HG02759 (cell line): ENCODE results near the gene PEX16.
"Not testable (repeated sequence)": the region's sequence is repeated elsewhere in the genome, so short reads cannot be mapped to it uniquely, and the experiment has no call there.

Source experiments
- ATAC-seq: cut with Tn5 transposase; IDR thresholded peaks from one replicate; pipeline ENCODE4 v1.9.1; 2021; ENCODE audit warnings: mild to moderate bottlenecking, moderate library complexity; ENCODE audit not compliant: unreplicated experiment

Gene PEX16

DNA sequence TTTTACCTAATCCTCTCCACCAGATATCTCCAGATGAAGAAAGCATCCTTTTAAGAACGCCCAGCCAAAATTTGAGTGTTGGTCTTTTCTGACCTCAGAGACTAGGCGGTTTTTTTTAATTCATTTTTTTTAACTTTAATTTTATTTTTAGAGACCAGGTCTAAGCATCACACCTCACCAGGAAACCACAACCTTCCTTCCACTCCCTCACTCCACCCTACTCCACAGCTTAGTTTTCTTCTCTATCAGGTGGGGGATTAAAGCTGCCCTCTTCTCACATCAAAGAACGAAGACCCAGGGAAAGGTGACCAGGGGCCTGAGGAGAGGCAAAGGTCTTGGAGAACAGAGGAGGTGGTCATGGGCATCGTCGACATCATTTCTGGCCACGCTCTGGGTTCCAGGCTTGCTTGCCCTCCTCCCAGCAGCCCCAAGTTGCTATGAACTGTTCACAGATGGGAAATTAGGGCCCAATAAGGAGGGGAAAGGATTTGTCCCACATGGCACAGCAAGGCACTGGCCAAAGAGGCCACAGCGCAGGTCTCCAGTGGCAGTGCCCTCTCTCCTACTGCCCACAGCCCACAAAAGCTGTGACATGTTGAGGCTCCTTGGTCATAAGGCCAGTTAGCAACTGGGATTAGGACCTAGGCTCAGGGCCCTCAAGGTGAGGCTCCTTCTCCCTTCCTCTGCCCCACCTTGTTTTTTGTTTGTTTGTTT, 1.4 kb upstream of the PEX16 start:
- no peak for ATAC-seq

DNA sequence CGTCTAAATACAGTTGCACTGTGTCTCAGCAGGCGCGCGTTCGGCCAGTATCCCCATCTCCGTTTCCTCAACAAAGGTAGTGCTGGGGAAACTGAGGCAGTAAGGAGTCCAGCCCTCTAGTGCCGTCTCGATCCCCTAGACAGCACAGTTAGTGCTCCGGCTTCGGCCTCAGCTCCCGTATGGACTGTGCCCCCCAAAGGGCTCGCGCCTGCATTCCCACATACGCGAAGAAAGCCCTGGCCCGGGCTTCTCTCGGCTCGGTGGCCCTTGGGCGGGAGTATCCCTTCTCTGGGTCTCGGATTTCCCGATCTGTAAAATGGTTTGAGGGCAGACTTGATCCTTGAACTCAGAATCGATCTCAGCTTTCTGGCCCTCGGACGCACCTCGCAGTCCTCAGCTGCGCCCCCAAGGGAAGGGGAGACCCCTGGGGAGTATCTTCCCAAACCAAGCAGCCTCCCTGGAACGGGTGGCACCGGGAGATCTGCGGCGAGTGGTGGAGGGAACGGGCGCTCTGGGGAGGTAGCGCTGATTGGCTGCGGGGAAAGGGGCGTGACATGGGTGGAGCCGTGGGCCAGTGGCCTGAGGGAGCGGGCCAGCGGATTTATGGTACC, 759 bp upstream of the PEX16 start:
- peak; percentile 37 for ATAC-seq

DNA sequence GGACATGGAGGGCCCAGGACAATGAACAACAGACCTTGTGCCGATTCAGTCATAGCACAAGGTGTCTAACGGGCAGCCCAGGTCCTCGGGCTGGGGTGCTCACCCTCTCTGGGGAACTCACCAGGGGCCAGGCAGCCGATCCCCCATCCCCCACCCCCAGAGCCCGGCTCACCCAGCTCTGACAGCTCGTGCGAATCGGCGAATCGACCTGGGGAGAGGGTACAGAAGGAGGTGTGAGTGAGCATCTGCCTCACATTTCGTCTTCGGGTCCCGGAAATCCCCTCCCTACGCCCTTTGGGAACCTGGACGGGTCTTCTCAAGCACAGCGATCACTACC, 423 bp downstream of the PEX16 start:
- peak; percentile 1 for ATAC-seq

DNA sequence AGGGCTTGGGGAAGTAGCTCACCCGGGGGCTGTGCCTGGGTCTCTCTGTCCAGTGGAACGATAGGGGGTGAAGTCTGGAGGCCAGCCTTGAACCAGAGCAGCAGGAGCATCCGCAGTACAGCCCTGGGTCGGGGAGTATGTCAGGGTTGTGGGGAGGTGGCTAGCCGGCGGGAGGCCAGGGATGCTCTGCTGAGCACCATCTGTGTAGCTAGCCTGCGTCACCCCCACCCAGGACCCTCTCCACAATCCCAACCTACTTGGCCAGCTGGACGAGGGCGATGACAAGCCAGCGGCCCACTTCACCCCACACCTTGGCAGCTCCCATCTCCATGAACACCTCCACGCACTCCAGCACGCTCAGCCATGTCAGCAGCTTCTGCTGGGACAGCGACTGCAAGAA, 2.2 kb downstream of the PEX16 start:
- no peak for ATAC-seq

DNA sequence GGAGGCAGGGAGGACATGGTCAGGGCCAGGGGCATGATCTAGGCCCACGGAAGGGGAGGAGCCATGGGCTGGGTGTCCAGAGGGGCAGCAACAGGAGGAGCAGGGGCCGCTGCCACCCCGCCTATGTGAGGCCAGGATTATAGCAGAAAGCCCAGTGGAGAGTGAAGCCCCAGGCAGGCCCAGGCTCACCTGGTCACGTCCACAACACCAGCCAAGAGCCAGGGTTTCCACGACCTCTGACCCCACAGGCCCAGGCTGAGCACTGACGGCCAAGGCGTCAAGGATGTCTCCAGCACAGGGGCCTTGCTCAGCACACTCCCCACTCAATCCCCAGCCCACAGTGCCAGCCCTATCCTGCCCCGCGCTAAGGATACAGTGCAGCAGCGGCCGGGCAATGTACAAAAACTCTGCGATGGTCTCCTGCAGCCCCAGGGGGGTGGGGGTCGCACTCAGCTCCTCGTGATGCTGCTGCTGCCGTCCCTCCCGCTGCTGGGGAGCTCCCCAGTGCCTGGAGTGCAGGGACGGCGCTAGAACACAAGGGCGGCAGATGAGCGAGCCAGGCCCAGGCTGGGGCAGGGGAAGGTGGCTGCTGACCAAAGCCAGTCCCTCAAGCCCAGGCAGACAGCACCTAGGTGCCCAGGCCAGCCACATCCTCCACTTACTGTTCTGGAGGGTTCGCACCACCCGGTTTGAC, 3.6 kb downstream of the PEX16 start:
- no peak for ATAC-seq

DNA sequence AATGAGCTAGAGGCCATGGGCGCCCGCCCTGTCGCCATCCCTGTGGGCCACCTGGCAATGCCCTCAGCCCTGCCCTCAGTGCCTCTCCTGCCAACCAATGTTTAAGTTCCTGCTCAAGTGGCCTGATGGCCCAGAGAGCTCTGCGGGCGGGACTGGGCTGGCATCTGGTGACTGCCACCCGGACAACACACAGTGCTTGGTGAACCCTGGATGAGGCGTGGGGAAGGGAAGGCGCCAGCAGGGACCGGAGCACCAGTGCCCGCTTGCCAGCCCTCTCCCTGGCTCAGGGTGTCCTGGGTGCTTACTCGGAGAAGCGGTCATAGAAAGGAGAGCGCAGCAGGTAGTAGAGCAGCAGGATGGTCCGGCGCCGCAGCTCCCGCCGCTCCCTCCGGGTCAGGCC, 4.2 kb downstream of the PEX16 start:
- no peak for ATAC-seq

DNA sequence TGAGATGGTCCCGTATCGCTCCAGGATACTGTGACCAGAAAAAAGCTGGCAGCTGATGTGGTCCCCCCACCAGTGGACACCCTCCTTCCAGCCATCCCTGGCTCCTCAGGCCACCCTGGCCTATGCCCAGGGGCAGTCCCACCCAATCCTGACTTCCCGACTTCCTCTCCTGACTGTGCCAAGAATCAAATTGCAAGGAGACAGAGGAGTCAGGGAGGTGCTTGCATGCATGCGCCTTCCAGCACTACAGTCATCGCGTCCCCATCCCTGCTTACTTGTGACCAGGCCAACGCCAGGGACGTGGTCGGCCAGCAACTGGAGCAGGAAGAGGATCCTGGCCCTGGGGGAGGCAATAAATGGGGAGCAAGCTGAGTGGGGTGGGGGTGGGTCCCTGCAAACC, 7.1 kb downstream of the PEX16 start:
- ATAC-seq, result no peak

DNA sequence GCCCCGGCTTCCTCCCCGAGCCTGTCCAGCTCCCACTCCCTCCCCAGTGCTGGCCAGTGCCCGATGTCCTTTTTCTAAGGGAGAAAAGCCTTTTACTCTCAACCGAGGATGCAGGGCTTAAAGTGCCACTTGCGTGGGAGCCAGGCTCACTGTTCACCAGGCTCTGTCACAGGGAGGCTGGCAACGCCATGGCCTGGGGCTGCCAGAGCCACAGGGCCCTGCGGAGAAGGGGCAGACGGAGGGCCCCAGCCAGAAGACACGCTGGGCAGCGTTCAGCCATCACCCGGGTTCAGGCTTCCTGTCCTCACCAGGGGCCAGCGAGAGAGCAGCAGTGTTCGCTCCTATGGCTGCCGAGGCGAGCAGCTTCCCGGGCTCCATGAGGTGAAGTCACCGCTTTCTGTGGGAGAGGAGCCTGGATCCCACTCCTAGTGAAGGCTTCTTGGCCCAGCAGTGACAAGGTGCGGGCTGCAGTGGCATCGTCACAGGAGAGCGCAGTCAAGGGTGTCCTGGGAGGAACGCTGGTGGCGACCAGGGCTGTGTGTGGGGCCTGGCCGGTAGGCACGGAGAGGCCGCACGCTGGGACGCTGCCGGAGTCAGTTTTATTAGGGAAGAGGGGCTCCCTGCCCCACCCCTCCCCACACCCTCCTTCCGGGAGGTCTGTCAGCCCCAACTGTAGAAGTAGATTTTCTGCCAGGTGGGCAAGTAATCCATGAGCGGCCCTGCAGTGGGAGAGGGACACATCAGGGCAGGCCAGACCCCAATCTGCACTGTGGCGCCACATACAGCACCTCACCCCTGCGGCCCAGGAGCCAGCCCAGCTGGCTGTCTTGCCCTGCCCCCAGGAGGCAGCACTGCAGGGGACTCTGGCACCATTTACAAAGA, 7.8 kb downstream of the PEX16 start:
- ATAC-seq, result no peak

DNA sequence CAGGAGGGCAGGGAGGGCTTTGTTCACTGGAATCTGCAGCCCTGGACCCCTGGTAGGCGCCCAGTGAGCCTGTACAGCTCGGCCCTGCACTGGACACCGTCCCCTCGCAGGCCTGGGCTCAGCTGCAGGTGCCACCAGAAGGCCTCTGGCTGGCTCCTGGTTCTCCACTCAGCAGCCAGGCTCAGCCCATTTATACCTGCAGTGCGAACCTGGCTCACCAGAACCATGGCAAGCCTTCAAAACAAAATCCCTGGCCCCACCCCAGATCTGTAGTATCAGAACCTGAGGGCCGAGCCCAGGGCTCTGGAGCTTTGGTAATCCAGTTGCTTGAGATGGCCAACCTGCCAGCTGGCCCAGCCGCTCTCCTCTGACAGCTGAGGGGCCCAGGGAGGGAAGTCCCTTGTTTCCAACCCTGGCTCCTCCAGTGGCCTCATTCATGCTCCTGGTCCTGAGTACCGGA, 9.7 kb downstream of the PEX16 start:
- ATAC-seq, result no peak

DNA sequence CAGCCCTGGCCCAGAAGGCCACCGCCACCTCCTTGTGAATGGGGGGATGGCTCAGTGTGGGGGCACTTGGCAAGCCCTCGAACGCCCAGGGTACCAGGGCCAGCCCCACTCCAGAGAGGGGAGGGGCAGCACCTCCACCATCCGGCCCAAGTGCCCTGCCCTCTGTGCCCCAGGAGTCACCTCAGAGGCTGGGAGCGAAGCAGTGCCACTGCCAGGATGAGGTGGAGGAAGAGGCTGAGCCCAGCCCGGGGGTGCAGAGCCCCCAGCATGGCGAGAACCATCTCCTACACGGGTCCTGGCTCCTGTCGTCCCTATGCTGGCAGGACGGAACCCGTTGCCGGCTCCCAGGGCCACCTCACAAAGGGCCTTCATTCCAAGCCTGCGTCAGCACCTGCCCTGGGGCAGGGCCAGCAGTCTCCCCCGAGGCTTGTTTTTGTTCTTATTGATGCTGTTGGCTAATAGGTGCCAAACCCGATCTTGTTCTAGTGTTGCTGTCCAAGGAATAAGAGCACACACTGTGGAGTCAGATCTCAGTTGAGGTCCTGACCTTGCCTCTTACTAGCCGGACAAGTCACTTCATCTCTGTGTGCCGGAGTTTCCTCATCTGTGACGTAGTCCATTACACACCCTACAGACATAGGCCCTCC, 10.6 kb downstream of the PEX16 start, which contains the start of gene FREY1:
TSS of gene FREY1 (minus strand) at position 307 of the 647 bp plus-strand sequence. CDS start at position 281, 26 bp downstream.
- ATAC-seq, result no peak

DNA sequence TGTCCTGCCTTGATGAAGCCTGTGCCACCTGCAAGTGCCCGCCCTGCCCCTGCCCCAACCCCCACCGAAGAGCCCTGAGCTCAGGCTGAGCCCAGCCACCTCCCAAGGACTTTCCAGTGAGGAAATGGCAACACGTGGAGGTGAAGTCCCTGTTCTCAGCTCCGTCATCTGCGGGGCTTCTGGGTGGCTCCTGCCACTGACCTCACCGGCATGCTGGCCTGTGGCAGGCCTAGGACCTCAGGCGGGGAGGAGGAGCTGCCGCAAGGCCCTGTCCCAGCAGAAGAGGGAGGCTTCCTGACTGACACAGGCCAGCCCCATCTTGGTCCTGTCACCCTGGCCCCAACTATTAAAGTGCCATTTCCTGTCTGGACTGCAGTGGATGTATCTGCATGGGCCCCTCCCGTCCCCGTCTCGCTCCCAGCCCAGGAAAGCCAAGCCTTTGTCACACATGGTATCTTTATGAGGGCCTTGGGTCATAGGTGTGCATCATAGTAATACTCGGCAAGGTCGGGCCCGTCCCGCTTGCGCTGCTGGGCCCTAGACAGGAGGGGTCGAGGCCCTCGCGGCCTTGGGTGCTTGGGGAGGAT, 11.5 kb downstream of the PEX16 start:
- ATAC-seq, result no peak

DNA sequence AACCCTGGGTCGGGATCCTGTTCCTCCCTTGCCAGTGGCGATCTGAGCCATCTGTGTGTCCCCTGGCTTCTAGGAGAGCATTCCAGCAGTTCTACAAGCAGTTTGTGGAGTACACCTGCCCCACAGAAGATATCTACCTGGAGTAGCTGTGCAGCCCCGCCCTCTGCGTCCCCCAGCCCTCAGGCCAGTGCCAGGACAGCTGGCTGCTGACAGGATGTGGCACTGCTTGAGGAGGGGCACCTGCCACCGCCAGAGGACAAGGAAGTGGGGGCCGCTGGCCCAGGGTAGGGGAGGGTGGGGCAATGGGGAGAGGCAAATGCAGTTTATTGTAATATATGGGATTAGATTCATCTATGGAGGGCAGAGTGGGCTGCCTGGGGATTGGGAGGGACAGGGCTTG, 12.1 kb downstream of the PEX16 start:
- ATAC-seq, result not testable (repeated sequence)

DNA sequence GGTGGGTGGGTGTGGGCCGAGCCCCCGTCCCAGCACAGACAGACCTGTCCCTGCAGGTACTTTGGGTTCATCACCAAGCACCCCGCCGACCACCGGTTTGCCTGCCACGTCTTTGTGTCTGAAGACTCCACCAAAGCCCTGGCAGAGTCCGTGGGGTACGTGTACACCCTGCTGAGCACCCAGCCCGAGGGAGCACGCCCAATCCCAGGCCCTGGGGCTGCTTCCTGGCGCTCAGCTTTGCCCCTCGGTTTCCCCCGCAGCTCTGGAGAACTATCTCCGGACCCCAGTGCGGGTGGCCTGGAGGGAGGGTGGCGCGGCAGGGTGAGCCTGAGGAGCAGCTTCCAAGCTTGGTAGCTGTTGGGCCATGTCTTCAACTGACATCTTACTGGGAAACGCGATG, 12.6 kb downstream of the PEX16 start:
- no peak for ATAC-seq

DNA sequence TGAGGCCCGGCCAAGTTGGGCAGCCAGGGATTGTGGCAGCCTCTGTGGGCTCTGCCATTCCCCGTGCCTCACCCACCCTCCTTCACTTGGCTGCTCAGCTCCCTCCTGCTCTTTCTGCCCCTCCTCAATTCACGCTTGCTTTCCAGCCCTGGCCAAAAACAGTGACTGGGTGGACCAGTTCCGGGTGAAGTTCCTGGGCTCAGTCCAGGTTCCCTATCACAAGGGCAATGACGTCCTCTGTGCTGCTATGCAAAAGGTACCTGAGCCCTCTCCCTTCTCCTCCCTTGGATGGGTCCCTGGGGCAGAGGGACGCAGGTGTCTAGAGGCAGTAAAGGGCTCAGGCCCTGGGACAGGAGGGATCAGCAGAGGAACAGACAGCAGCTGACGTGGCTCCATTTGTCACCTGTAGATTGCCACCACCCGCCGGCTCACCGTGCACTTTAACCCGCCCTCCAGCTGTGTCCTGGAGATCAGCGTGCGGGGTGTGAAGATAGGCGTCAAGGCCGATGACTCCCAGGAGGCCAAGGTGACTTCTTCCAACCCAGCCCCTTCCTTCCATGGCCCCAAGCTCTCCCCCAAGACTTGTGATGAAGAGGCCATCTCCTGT, 13.3 kb downstream of the PEX16 start:
- no peak for ATAC-seq

DNA sequence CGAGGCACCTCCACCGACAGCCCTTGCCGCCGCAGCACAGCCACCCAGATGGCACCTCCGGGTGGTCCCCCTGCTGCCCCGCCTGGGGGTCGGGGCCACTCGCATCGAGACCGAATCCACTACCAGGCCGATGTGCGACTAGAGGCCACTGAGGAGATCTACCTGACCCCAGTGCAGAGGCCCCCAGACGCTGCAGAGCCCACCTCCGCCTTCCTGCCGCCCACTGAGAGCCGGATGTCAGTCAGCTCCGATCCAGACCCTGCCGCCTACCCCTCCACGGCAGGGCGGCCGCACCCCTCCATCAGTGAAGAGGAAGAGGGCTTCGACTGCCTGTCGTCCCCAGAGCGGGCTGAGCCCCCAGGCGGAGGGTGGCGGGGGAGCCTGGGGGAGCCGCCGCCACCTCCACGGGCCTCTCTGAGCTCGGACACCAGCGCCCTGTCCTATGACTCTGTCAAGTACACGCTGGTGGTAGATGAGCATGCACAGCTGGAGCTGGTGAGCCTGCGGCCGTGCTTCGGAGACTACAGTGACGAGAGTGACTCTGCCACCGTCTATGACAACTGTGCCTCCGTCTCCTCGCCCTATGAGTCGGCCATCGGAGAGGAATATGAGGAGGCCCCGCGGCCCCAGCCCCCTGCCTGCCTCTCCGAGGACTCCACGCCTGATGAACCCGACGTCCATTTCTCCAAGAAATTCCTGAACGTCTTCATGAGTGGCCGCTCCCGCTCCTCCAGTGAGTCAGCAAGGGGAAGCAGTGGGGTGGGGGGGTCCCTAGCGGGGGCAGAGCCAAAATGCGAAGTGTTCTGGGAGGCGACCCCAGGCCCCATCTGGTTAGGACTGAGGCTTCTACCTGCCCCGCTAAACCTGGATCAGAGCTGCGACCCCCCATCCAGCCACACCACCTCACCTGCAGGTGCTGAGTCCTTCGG, 15.0 kb downstream of the PEX16 start:
- ATAC-seq, result no peak

DNA sequence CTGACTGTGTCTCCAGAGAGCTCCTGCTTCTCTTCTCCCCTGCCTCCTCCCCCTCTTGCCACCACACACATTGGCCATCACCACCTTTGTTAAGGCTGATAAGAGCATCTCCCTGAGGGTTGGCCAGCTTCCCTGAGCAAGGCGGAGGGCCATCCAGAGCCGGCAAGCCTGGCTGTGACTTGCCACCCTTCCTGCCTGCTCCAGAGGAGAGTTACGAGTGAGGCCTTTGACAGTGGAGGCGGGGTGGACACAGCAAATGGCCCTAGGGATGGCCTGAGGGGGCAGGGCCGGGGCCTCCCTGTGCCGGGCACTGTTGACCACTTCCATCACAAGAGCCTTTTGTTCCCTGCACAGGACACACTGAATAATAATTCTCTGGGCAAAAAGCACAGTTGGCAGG, 16.1 kb downstream of the PEX16 start:
- no peak for ATAC-seq

DNA sequence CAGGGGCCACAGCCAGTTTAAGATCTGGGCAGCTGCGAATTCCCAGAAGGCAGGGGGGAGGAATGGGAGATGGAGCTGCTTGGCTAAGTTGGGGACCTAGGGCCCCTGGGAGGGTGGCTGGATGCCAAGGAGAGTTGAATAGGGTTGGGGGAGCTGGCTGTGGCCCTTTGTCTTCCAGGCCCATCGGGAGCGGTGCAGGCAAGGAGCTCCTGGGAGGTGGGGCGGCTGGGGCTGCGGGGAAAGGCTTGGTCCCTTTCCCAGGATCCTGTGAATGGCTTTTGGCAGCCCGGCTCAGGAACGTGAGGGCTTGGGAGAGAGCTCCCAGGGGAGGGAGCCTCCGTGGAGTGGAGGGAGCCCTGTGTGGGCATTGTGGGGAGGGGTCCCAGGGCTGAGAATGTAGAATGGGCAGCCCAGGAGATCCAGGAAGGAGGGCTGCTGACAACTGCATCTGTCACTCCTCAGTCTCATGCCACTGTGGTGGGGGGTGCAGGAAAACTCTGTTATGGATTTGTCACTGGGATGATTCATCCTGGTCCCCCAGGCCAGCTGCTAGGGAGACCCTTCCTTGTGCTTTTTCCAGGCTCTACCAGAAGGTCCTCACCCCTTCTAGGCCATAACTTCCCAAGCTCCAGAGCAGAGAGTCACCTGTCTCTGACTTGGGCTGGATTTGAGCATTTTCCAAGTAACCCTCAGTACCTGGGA, 16.6 kb downstream of the PEX16 start:
- no peak for ATAC-seq

DNA sequence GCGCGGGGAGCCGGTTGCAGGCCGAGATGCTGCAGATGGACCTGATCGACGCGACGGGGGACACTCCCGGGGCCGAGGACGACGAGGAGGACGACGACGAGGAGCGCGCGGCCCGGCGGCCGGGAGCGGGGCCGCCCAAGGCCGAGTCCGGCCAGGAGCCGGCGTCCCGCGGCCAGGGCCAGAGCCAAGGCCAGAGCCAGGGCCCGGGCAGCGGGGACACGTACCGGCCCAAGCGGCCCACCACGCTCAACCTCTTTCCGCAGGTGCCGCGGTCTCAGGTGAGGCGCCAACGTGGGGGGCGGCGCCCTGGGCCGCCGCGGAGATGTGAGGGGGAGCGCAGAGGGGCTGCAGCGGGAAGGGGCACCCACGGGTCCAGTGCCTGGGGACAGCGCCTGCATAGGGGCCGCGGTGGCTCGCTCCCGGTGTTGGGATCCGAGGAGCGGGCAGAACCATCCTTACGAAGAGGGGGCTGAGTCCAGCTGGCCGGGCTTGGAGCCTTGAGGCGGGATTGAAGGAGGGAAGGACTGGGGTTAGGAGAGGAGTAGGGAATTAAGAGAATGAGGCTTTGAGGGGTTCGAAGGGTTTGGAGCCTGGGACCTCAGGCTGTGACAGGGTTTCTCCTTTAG, 17.4 kb downstream of the PEX16 start:
- peak; percentile 29 for ATAC-seq
